Measurements from ENCODE around the gene DUSP10.

The DUSP10 gene

DNA sequence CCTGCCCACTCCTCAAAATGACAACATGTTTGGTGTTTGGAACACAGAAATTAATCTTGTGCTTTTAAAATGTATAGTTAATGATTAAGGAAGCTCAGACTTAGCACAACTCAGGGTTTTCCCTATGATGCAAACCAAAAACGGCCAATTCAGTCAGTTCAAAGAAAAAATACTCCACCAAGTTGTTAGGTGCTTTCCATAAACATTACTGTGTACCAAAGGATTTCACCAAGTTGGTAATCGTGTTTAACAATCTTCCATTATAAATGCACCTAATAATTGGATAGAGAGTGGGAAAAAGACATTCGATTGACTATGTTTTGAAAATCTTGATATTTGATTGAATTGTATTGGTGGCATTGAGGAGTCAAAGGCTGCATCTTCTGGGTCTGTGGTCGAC lies 33.3 kb upstream of the DUSP10 start:
- Mint-ChIP-seq H3K4me3 (no peak overlapping the region), H3K9me3 (no peaks in the 10 kb centered on the region), H3K27ac (peak overlapping the region; percentile 63), H3K4me1 (ENCODE audit: low read depth) (peaks cover 59% of the 10 kb centered on the region), H3K36me3 (ENCODE audit: low read depth) (no peaks in the 10 kb centered on the region), H3K27me3 (no peaks in the 10 kb centered on the region)
- no peak for DNase-seq

- Mint-ChIP-seq H3K4me3 (no peak overlapping the region), H3K9me3 (no peaks in the 10 kb centered on the region), H3K36me3 (ENCODE audit: low read depth) (no peaks in the 10 kb centered on the region), H3K27me3 (no peaks in the 10 kb centered on the region), H3K27ac (no peak overlapping the region), H3K4me1 (ENCODE audit: low read depth) (peaks cover 53% of the 10 kb centered on the region)
- DNase-seq = no peak
Observed at GRCh38 chr1:221774054-221774842, 32.4 kb upstream of the DUSP10 start.

GRCh38 chr1:221773383-221773782 lies 31.5 kb upstream of the DUSP10 start:
- H3K4me3 Mint-ChIP-seq = no peak overlapping the region
- H3K27me3 Mint-ChIP-seq = no peaks in the 10 kb centered on the region
- no peaks in the 10 kb centered on the region for H3K9me3 Mint-ChIP-seq
- H3K27ac Mint-ChIP-seq = no peak overlapping the region
- DNase-seq = no peak
- H3K36me3 Mint-ChIP-seq (ENCODE audit: low read depth) = no peaks in the 10 kb centered on the region
- peaks cover 51% of the 10 kb centered on the region for H3K4me1 Mint-ChIP-seq (ENCODE audit: low read depth)

DNA sequence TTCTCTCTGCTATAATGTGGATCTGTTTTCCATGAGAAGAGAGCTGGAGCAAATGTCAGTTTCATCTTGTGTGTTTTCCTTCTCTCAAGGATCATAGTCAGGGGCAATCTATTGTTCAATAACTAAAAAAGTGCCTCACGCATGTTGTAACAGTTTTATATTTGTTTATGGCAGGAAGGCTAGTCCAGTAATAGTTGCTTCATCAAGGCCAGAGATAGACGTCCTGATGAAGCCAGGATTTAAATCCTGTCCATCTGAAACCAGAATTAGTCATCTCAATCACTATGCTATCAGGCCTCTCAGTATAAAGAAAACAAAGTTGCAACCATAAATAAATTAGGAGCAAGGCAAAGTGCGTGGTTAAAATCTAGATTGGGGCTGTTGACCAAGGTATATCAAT lies 30.2 kb upstream of the DUSP10 start:
- H3K9me3 Mint-ChIP-seq = no peaks in the 10 kb centered on the region
- H3K36me3 Mint-ChIP-seq (ENCODE audit: low read depth) = no peaks in the 10 kb centered on the region
- DNase-seq = no peak
- H3K4me1 Mint-ChIP-seq (ENCODE audit: low read depth) = peaks cover 40% of the 10 kb centered on the region
- no peak overlapping the region for H3K4me3 Mint-ChIP-seq
- H3K27ac Mint-ChIP-seq = no peak overlapping the region
- no peaks in the 10 kb centered on the region for H3K27me3 Mint-ChIP-seq

DNA sequence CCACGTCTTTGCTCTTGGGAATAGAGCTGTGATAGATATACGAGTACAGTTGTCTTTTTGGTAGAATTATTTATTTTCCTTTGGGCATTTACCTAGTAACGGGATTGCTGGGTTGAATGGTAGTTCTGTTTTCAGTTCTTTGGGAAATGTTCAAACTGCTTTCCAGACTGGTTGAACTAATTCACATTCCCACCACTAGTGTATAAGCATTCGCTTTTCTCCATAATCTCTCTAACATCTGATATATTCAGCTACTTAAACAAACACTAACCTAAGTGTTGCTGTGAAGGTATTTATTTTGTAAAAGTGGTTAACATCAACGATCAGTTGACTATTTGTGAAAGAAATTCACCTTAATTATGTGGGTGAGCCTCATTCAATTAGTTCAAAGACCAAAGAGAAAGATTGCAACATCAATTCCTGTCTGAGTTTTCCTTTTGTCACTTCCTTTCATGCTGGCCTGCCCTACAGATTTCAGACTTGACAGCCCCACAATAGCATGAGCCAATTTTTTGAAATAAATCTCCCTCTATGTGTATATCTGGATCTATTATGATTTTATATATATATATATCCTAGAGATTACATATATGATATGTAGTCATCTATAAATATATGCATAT lies 26.7 kb upstream of the DUSP10 start:
- H3K4me1 Mint-ChIP-seq (ENCODE audit: low read depth) = peaks cover 15% of the 10 kb centered on the region

GRCh38 chr1:221766210-221766609 lies 24.3 kb upstream of the DUSP10 start:
- H3K4me3 Mint-ChIP-seq = no peak overlapping the region
- no peak overlapping the region for H3K27ac Mint-ChIP-seq
- H3K4me1 Mint-ChIP-seq (ENCODE audit: low read depth) = peaks cover 20% of the 10 kb centered on the region
- H3K27me3 Mint-ChIP-seq = no peaks in the 10 kb centered on the region
- no peaks in the 10 kb centered on the region for H3K36me3 Mint-ChIP-seq (ENCODE audit: low read depth)
- H3K9me3 Mint-ChIP-seq = no peaks in the 10 kb centered on the region
- no peak for DNase-seq

More for the DNA sequence above, 26.7 kb upstream of the DUSP10 start:
- H3K27ac Mint-ChIP-seq = no peak overlapping the region
- no peaks in the 10 kb centered on the region for H3K36me3 Mint-ChIP-seq (ENCODE audit: low read depth)
- no peaks in the 10 kb centered on the region for H3K27me3 Mint-ChIP-seq
- H3K4me3 Mint-ChIP-seq = no peak overlapping the region
- no peak for DNase-seq
- no peaks in the 10 kb centered on the region for H3K9me3 Mint-ChIP-seq

DNA sequence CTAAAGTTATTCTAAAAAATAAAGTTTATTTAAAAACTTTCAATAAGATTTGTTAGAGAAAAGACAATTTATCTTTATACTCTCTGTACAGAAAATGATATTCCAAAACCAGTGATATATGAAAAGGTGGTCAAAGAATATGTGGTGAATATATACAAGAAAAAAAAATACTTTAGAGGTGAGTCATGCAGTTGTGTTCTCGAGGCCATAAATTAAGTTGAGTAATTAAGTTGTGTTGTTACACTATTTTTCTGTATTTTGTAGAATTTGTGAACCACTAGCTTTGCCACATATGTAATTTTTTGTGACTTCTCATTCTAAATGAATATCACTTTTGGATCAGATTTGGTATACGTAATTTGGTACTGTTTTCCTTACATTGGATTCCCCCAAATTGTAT lies 23.6 kb upstream of the DUSP10 start:
- DNase-seq = no peak
- Mint-ChIP-seq H3K9me3 (no peaks in the 10 kb centered on the region), H3K4me3 (no peak overlapping the region), H3K27ac (no peak overlapping the region), H3K27me3 (no peaks in the 10 kb centered on the region), H3K4me1 (ENCODE audit: low read depth) (peaks cover 25% of the 10 kb centered on the region), H3K36me3 (ENCODE audit: low read depth) (no peaks in the 10 kb centered on the region)

DNA sequence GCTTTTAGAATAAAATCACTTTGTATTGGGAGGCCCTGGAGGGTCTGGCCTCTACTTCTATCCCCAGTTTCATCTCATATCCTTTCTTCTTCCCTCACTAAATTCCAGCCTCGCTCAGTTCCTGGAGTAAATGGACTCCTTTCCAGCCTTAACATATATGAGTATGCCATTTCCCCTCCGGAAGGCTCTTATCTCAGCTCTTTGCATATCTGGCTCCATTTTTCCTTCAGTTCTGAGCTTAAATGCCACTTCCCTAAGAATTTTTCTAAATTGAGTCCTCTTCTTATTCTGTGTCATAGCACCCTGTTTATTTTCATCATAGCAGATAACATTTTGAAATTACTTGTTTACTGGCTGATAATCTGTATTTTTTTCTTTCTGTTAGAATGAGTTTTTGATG lies 20.2 kb upstream of the DUSP10 start:
- H3K4me1 Mint-ChIP-seq (ENCODE audit: low read depth) = peaks cover 18% of the 10 kb centered on the region
- no peak overlapping the region for H3K27ac Mint-ChIP-seq
- no peaks in the 10 kb centered on the region for H3K36me3 Mint-ChIP-seq (ENCODE audit: low read depth)

GRCh38 chr1:221761354-221762002 lies 19.6 kb upstream of the DUSP10 start:
- H3K27ac Mint-ChIP-seq = peak overlapping the region; percentile 15
- no peaks in the 10 kb centered on the region for H3K27me3 Mint-ChIP-seq
- peaks cover 24% of the 10 kb centered on the region for H3K4me1 Mint-ChIP-seq (ENCODE audit: low read depth)
- H3K36me3 Mint-ChIP-seq (ENCODE audit: low read depth) = no peaks in the 10 kb centered on the region
- H3K4me3 Mint-ChIP-seq = no peak overlapping the region
- no peaks in the 10 kb centered on the region for H3K9me3 Mint-ChIP-seq
- no peak for DNase-seq

More for the DNA sequence above, 20.2 kb upstream of the DUSP10 start:
- no peak for DNase-seq
- H3K9me3 Mint-ChIP-seq = no peaks in the 10 kb centered on the region
- H3K4me3 Mint-ChIP-seq = no peak overlapping the region
- no peaks in the 10 kb centered on the region for H3K27me3 Mint-ChIP-seq

GRCh38 chr1:221760911-221761310 lies 19.0 kb upstream of the DUSP10 start:
- peaks cover 30% of the 10 kb centered on the region for H3K4me1 Mint-ChIP-seq (ENCODE audit: low read depth)
- H3K9me3 Mint-ChIP-seq = no peaks in the 10 kb centered on the region
- H3K36me3 Mint-ChIP-seq (ENCODE audit: low read depth) = no peaks in the 10 kb centered on the region
- H3K27ac Mint-ChIP-seq = no peak overlapping the region
- no peak for DNase-seq
- no peak overlapping the region for H3K4me3 Mint-ChIP-seq
- H3K27me3 Mint-ChIP-seq = no peaks in the 10 kb centered on the region

GRCh38 chr1:221759436-221759835 lies 17.5 kb upstream of the DUSP10 start:
- Mint-ChIP-seq H3K36me3 (ENCODE audit: low read depth) (no peaks in the 10 kb centered on the region), H3K27ac (no peak overlapping the region), H3K9me3 (peaks cover 5% of the 10 kb centered on the region), H3K4me1 (ENCODE audit: low read depth) (peaks cover 36% of the 10 kb centered on the region), H3K27me3 (no peaks in the 10 kb centered on the region), H3K4me3 (no peak overlapping the region)
- no peak for DNase-seq

DNA sequence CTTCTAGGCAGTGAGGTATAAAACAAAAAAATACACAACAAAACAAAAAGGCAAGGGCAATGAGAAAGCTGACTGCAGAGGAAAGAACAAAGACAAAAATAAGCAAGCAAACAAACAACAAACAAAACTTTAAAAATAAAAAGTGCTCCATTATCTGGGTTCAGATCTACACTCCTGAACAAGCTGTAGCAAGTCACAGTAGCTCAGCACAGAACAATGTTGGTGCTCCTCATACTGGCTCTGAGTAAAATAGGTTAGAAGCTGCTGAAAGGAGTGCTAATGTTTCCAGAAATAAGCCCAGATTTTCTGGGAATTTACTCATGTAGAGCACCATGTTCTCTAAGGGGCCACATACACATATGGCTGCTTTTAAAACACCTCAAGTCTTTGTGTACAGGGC lies 16.6 kb upstream of the DUSP10 start:
- Mint-ChIP-seq H3K27me3 (no peaks in the 10 kb centered on the region), H3K4me3 (no peak overlapping the region), H3K27ac (no peak overlapping the region), H3K4me1 (ENCODE audit: low read depth) (peaks cover 46% of the 10 kb centered on the region), H3K36me3 (ENCODE audit: low read depth) (no peaks in the 10 kb centered on the region), H3K9me3 (peaks cover 8% of the 10 kb centered on the region)
- no peak for DNase-seq

DNA sequence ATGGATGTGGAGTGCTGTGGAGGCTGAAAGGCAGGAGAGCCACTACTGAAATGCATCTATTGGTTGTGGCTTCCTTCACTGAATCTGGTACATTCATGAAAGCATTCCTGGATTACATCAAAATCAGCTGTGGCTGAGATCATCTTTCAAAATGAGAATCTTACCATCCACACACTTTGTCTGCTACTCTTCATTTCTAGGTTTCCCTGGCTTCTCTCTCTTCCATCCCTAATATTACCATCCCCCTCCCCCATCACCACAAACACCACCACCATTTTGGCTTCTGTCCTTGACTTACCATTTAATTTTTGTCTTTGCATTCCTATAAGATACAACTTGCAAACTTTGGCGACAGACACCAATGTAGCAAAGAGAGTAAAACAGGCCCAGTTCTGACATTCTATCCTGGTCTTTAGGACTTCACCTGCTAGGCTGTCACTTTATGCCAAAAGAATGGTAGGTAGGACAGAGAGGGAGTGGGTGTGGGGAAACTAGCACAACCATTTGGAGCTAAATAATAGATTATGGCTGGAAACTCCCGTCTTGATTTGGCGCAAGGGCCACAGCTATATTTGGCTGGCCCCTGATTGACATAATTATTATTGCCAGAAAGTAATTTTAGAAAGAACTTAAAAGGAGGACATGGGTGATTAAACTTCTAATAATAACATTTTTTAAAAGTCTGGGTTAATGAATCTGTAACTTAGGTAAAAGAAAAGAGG lies 15.1 kb upstream of the DUSP10 start:
- H3K27ac Mint-ChIP-seq = no peak overlapping the region
- H3K4me1 Mint-ChIP-seq (ENCODE audit: low read depth) = peaks cover 51% of the 10 kb centered on the region
- H3K4me3 Mint-ChIP-seq = no peak overlapping the region

DNA sequence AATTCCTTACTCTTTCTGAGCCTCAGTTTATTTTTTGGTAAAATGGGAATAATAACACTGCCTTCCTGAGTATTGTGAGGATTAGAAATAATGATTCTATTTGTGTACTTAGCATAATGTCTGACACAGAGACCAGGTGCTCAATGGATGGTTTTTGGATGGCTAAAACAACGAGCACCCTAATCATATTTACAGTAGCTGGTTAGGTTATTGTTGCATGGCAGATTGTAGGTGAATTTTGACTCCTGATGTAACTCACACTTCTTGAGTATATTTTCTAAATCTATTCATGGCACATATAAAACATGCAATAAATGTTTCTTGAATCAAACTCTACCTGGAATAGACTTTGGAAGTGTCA lies 11.9 kb upstream of the DUSP10 start:
- Mint-ChIP-seq H3K27ac (peak overlapping the region; percentile 82), H3K4me3 (no peak overlapping the region), H3K27me3 (no peaks in the 10 kb centered on the region), H3K9me3 (peaks cover 8% of the 10 kb centered on the region), H3K4me1 (ENCODE audit: low read depth) (peaks cover 41% of the 10 kb centered on the region), H3K36me3 (ENCODE audit: low read depth) (no peaks in the 10 kb centered on the region)
- DNase-seq = no peak

More for the DNA sequence above, 15.1 kb upstream of the DUSP10 start:
- Mint-ChIP-seq H3K9me3 (peaks cover 8% of the 10 kb centered on the region), H3K27me3 (no peaks in the 10 kb centered on the region), H3K36me3 (ENCODE audit: low read depth) (no peaks in the 10 kb centered on the region)
- DNase-seq = no peak
